ENCODE results near the gene RPL10. TPM values are rescaled to one million over a fixed set of nuclear protein-coding genes. Genes with fewer than 3 reads are reported as not detected.

Gene RPL10
- polyA plus RNA-seq, 1 donor from 2014 or later: 3,689 TPM

DNA sequence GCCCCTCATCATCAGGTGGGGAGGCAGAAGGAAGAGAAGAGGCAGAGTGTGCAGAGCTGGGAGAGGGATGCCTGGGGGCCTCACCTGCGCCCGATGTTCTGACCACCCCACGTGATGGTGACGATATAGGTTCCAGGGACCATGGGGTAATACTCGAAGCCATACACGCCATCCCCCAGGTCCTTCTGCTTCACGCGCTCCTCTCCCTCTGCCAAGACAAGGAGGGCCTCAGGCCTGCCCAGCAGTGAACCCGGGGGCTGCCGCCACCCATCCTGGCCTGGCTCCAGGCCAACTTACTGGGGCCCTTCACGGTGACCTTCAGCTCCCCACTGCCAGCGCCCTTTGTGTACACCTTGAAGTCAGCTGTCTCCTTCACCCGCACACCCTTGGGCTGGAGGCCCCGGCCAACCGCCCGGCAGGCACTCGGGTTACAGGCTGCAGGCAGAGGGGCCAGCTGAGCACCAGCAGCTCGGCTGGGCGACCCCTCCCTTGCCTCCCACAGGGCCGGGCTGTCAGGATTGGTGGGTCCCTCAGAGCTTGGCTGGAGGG lies 33.1 kb upstream of the RPL10 start:
- peaks cover 23% of the 10 kb centered on the region for H3K79me2 ChIP-seq (replicated peaks; ENCODE audit: insufficient read depth, low read length)
- H3K27me3 ChIP-seq (ENCODE audit: insufficient read depth, low read depth, low read length): no peaks in the 10 kb centered on the region
- no peaks in the 10 kb centered on the region for H3F3A ChIP-seq (ENCODE audit: insufficient read depth, low read length, poor library complexity, severe bottlenecking)
- H3K9me3 ChIP-seq (ENCODE audit: low read length): no peaks in the 10 kb centered on the region
- H3K27ac ChIP-seq (ENCODE audit: low read length): no peak overlapping the region
- TF ChIP-seq EZH2 (IDR thresholded peaks at IDR 0.05; ENCODE audit: borderline replicate concordance, insufficient read depth, low read length, poor library complexity, severe bottlenecking) (no peak), MXI1 (conservative IDR thresholded peaks at IDR 0.05; ENCODE audit: poor library complexity, severe bottlenecking) (no peak), RAD21 (conservative IDR thresholded peaks at IDR 0.05) (no peak), POLR2AphosphoS5 (IDR thresholded peaks at IDR 0.05) (no peak), EP300 (conservative IDR thresholded peaks at IDR 0.05; ENCODE audit: poor library complexity, severe bottlenecking) (no peak), TAF1 (IDR thresholded peaks at IDR 0.05; ENCODE audit: low read depth) (no peak), SMC3 (conservative IDR thresholded peaks at IDR 0.05; ENCODE audit: poor library complexity) (no peak)
- TF ChIP-seq, protein P1, sequence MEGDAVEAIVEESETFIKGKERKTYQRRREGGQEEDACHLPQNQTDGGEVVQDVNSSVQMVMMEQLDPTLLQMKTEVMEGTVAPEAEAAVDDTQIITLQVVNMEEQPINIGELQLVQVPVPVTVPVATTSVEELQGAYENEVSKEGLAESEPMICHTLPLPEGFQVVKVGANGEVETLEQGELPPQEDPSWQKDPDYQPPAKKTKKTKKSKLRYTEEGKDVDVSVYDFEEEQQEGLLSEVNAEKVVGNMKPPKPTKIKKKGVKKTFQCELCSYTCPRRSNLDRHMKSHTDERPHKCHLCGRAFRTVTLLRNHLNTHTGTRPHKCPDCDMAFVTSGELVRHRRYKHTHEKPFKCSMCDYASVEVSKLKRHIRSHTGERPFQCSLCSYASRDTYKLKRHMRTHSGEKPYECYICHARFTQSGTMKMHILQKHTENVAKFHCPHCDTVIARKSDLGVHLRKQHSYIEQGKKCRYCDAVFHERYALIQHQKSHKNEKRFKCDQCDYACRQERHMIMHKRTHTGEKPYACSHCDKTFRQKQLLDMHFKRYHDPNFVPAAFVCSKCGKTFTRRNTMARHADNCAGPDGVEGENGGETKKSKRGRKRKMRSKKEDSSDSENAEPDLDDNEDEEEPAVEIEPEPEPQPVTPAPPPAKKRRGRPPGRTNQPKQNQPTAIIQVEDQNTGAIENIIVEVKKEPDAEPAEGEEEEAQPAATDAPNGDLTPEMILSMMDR (IDR thresholded peaks at IDR 0.05; ENCODE audit: poor library complexity, severe bottlenecking): no peak
- TF ChIP-seq, protein P2, sequence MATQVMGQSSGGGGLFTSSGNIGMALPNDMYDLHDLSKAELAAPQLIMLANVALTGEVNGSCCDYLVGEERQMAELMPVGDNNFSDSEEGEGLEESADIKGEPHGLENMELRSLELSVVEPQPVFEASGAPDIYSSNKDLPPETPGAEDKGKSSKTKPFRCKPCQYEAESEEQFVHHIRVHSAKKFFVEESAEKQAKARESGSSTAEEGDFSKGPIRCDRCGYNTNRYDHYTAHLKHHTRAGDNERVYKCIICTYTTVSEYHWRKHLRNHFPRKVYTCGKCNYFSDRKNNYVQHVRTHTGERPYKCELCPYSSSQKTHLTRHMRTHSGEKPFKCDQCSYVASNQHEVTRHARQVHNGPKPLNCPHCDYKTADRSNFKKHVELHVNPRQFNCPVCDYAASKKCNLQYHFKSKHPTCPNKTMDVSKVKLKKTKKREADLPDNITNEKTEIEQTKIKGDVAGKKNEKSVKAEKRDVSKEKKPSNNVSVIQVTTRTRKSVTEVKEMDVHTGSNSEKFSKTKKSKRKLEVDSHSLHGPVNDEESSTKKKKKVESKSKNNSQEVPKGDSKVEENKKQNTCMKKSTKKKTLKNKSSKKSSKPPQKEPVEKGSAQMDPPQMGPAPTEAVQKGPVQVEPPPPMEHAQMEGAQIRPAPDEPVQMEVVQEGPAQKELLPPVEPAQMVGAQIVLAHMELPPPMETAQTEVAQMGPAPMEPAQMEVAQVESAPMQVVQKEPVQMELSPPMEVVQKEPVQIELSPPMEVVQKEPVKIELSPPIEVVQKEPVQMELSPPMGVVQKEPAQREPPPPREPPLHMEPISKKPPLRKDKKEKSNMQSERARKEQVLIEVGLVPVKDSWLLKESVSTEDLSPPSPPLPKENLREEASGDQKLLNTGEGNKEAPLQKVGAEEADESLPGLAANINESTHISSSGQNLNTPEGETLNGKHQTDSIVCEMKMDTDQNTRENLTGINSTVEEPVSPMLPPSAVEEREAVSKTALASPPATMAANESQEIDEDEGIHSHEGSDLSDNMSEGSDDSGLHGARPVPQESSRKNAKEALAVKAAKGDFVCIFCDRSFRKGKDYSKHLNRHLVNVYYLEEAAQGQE (IDR thresholded peaks at IDR 0.05; ENCODE audit: borderline replicate concordance): no peak
- H3K9me2 ChIP-seq (ENCODE audit: insufficient read depth, low read length): no peaks in the 10 kb centered on the region
- no peaks in the 10 kb centered on the region for H3K36me3 ChIP-seq (ENCODE audit: insufficient read depth, low read length)
- no peak overlapping the region for H2AFZ ChIP-seq (ENCODE audit: low read depth, low read length)
- H4K20me1 ChIP-seq (ENCODE audit: insufficient read depth): no peaks in the 10 kb centered on the region
- H3K9ac ChIP-seq (ENCODE audit: low read length): no peak overlapping the region
- no peak overlapping the region for H3K4me2 ChIP-seq (ENCODE audit: low read length)
- no peak overlapping the region for H3K4me3 ChIP-seq (ENCODE audit: low read length)

DNA sequence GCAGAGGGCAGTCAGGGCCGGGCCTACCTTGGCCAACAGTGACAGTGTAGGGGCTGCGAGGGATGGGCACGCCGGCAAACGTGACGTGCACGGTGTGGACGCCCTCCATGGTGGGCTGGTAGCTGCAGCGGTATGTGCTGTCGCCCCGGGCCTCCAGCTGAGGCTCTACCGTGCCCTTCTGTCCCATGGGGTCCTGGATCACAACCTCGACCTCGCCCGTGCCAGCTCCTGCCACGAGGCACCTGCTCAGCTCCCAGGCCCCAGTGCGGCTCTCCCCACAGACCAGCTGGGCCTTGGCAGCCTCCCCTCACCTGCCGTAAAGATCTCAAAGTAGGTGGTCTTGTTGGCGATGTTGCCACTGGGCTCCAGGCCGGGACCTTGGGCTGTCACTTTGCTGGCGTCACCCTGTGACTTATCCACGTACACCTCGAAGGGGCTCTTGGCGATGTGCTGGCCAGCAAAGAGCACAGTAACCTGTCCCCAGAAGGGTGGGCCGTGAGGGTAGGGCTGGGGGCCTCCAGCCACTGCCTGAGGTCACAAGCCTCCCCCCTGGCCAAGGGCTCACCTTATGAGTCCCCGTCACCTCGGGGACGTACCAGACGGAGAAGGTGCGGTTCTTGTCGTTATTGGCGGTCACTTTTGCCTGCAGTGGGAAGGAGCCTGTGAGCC lies 32.0 kb upstream of the RPL10 start:
- Histone ChIP-seq H3K9ac (ENCODE audit: low read length) (no peak overlapping the region), H3K4me2 (ENCODE audit: low read length) (no peak overlapping the region), H3K79me2 (replicated peaks; ENCODE audit: insufficient read depth, low read length) (peaks cover 26% of the 10 kb centered on the region), H3K4me3 (ENCODE audit: low read length) (no peak overlapping the region), H3K9me2 (ENCODE audit: insufficient read depth, low read length) (no peaks in the 10 kb centered on the region), H3K27me3 (ENCODE audit: insufficient read depth, low read depth, low read length) (no peaks in the 10 kb centered on the region), H3K27ac (ENCODE audit: low read length) (no peak overlapping the region), H2AFZ (ENCODE audit: low read depth, low read length) (no peak overlapping the region), H3F3A (ENCODE audit: insufficient read depth, low read length, poor library complexity, severe bottlenecking) (no peaks in the 10 kb centered on the region), H4K20me1 (ENCODE audit: insufficient read depth) (no peaks in the 10 kb centered on the region), H3K9me3 (ENCODE audit: low read length) (no peaks in the 10 kb centered on the region), H3K36me3 (ENCODE audit: insufficient read depth, low read length) (no peaks in the 10 kb centered on the region)
- TF ChIP-seq SMC3 (conservative IDR thresholded peaks at IDR 0.05; ENCODE audit: poor library complexity): no peak
- no peak for TF ChIP-seq EZH2 (IDR thresholded peaks at IDR 0.05; ENCODE audit: borderline replicate concordance, insufficient read depth, low read length, poor library complexity, severe bottlenecking)
- no peak for TF ChIP-seq POLR2AphosphoS5 (IDR thresholded peaks at IDR 0.05)
- TF ChIP-seq EP300 (conservative IDR thresholded peaks at IDR 0.05; ENCODE audit: poor library complexity, severe bottlenecking): no peak
- TF ChIP-seq TAF1 (IDR thresholded peaks at IDR 0.05; ENCODE audit: low read depth): no peak
- TF ChIP-seq RAD21 (conservative IDR thresholded peaks at IDR 0.05): no peak
- TF ChIP-seq, protein P2 (IDR thresholded peaks at IDR 0.05; ENCODE audit: borderline replicate concordance): no peak
- no peak for TF ChIP-seq MXI1 (conservative IDR thresholded peaks at IDR 0.05; ENCODE audit: poor library complexity, severe bottlenecking)
- TF ChIP-seq, protein P1 (IDR thresholded peaks at IDR 0.05; ENCODE audit: poor library complexity, severe bottlenecking): no peak

All from neural cell (in vitro differentiated cells).